ENCODE results near the gene CHKA. TPM values are rescaled to one million over a fixed set of nuclear protein-coding genes. Genes with fewer than 3 reads are reported as not detected.

Gene CHKA
- polyA plus RNA-seq, 1 donor (not counting 4 experiments of a cell fraction or from before 2014, with no cell fraction given), result 7.1 TPM

GRCh38 chr11:68057807-68058206 is 63.4 kb downstream of the CHKA start:
- Histone ChIP-seq H2AFZ (ENCODE audit: control insufficient read depth, low read length) (no peak overlapping the region), H4K20me1 (ENCODE audit: control insufficient read depth, extremely low read depth, insufficient read depth, low read length) (no peaks in the 10 kb centered on the region), H3K4me2 (ENCODE audit: control insufficient read depth, extremely low read depth, insufficient read depth, low read depth, low read length) (no peak overlapping the region), H3K79me2 (ENCODE audit: control insufficient read depth, insufficient read depth, low read length) (no peaks in the 10 kb centered on the region), H3K4me3 (ENCODE audit: control insufficient read depth in 2 of 3, extremely low read depth in 1 of 3, insufficient read depth in 2 of 3, low read depth in 1 of 3, low read length in 3 of 3) (no peak overlapping the region), H3K9me1 (ENCODE audit: control insufficient read depth, extremely low read depth, insufficient read depth, low read length) (no peaks in the 10 kb centered on the region), H3K4me1 (ENCODE audit: control insufficient read depth, extremely low read depth, insufficient read depth, low read length) (no peaks in the 10 kb centered on the region), H3K36me3 (ENCODE audit: control insufficient read depth in 2 of 2, extremely low read depth in 1 of 2, insufficient read depth in 2 of 2, low read length in 2 of 2) (no peaks in the 10 kb centered on the region), H3K27ac (ENCODE audit: control insufficient read depth, insufficient read depth, low read length) (no peak overlapping the region), H3K9ac (ENCODE audit: control insufficient read depth, extremely low read depth, insufficient read depth, low read length) (no peak overlapping the region), H3K27me3 (ENCODE audit: control insufficient read depth, extremely low read depth, insufficient read depth, low read length) (no peaks in the 10 kb centered on the region), H3K9me3 (ENCODE audit: control insufficient read depth, low read depth, low read length) (no peaks in the 10 kb centered on the region)
- DNase-seq (ENCODE audit: low read depth, low spot score) (no peak), FAIRE-seq (no peak)
- TF ChIP-seq EZH2 (IDR thresholded peaks at IDR 0.05; ENCODE audit: low read length), result no peak
- TF ChIP-seq CTCF (optimal IDR thresholded peaks at IDR 0.05 in 1 of 3, IDR thresholded peaks at IDR 0.05 in 1 of 3, conservative IDR thresholded peaks at IDR 0.05 in 1 of 3; ENCODE audit: extremely low read depth in 1 of 3, insufficient read depth in 2 of 3, low read length in 3 of 3), result no peak
- dilution Hi-C loops (cut with MboI; ENCODE audit: extremely low pct_ligation_motif_present, low sequenced_read_pairs), result no loop called here

GRCh38 chr11:68056317-68057285 is 64.6 kb downstream of the CHKA start:
- no peaks in the 10 kb centered on the region for H4K20me1 ChIP-seq (ENCODE audit: control insufficient read depth, extremely low read depth, insufficient read depth, low read length)
- TF ChIP-seq EZH2 (IDR thresholded peaks at IDR 0.05; ENCODE audit: low read length), result no peak
- no peak for TF ChIP-seq CTCF (optimal IDR thresholded peaks at IDR 0.05 in 1 of 3, IDR thresholded peaks at IDR 0.05 in 1 of 3, conservative IDR thresholded peaks at IDR 0.05 in 1 of 3; ENCODE audit: extremely low read depth in 1 of 3, insufficient read depth in 2 of 3, low read length in 3 of 3)
- no peak overlapping the region for H2AFZ ChIP-seq (ENCODE audit: control insufficient read depth, low read length)
- DNase-seq (ENCODE audit: low read depth, low spot score) (no peak), FAIRE-seq (no peak)
- H3K36me3 ChIP-seq (ENCODE audit: control insufficient read depth in 2 of 2, extremely low read depth in 1 of 2, insufficient read depth in 2 of 2, low read length in 2 of 2), result peaks cover 0 to 4% of the 10 kb centered on the region in 2 experiments
- H3K9me1 ChIP-seq (ENCODE audit: control insufficient read depth, extremely low read depth, insufficient read depth, low read length), result no peaks in the 10 kb centered on the region
- H3K27ac ChIP-seq (ENCODE audit: control insufficient read depth, insufficient read depth, low read length), result no peak overlapping the region
- no peak overlapping the region for H3K9ac ChIP-seq (ENCODE audit: control insufficient read depth, extremely low read depth, insufficient read depth, low read length)
- H3K4me2 ChIP-seq (ENCODE audit: control insufficient read depth, extremely low read depth, insufficient read depth, low read depth, low read length), result no peak overlapping the region
- no peaks in the 10 kb centered on the region for H3K9me3 ChIP-seq (ENCODE audit: control insufficient read depth, low read depth, low read length)
- dilution Hi-C loops (cut with MboI; ENCODE audit: extremely low pct_ligation_motif_present, low sequenced_read_pairs), result no loop called here
- H3K79me2 ChIP-seq (ENCODE audit: control insufficient read depth, insufficient read depth, low read length), result no peaks in the 10 kb centered on the region
- no peaks in the 10 kb centered on the region for H3K4me1 ChIP-seq (ENCODE audit: control insufficient read depth, extremely low read depth, insufficient read depth, low read length)
- H3K4me3 ChIP-seq (ENCODE audit: control insufficient read depth in 2 of 3, extremely low read depth in 1 of 3, insufficient read depth in 2 of 3, low read depth in 1 of 3, low read length in 3 of 3), result no peak overlapping the region
- no peaks in the 10 kb centered on the region for H3K27me3 ChIP-seq (ENCODE audit: control insufficient read depth, extremely low read depth, insufficient read depth, low read length)
